Mucosa of descending colon (tissue), 3 donors: ENCODE results near the gene OR52I1. TPM values are rescaled to one million over a fixed set of nuclear protein-coding genes. Genes with fewer than 3 reads are reported as not detected.

Source experiments
- ATAC-seq: fragments of 200-7000 bp; cut with Tn5 transposase; one replicate; pipeline ENCODE4 v1.9.1; 2020; ENCODE audit warnings: mild to moderate bottlenecking, moderate library complexity
- DNase-seq, 3 donors: peaks; one replicate each; pipeline ENCODE4 v3.0.0-alpha.2; 2020
- H3K36me3 ChIP-seq: fragments of 200-600 bp; one replicate; pipeline ENCODE4 v1.8.0; 2021; ENCODE audit warnings: low read depth, mild to moderate bottlenecking
- H3K4me1 ChIP-seq: fragments of 200-600 bp; one replicate; pipeline ENCODE4 v1.8.0; 2021; ENCODE audit warnings: low read depth, mild to moderate bottlenecking
- H3K4me3 ChIP-seq: fragments of 200-600 bp; one replicate; pipeline ENCODE4 v1.8.0; 2021; ENCODE audit warnings: mild to moderate bottlenecking
- H3K9me3 ChIP-seq: fragments of 200-600 bp; one replicate; pipeline ENCODE4 v1.8.0; 2021; ENCODE audit warnings: mild to moderate bottlenecking
- intact Hi-C, 2 donors: fragments of 100-400 bp; cut with DNase I in 1 of 2; cut with micrococcal nuclease in 1 of 2; formaldehyde crosslinking; loops; one replicate each; pipeline versions ENCODE4 v1.11.0 to v1.11.1; 2022; cut with DNase I, micrococcal nuclease
- total RNA-seq, 3 donors: library from RNA; stranded (reverse); fragmentation: NEBNext Ultra II Directional in 2 of 3; extraction: Animal tissue kit (Norgen Biotek cat#: 25700) in 2 of 3; gene quantifications; one replicate each; pipeline versions ENCODE4 v1.2.1 to v1.2.4, GENCODE V29; 2021 to 2023
- TF ChIP-seq, protein P1 (sequence below): fragments of 200-600 bp; IDR thresholded peaks from one replicate; pipeline ENCODE4 v1.8.0; 2022; ENCODE audit warnings: antibody characterized with exemption, mild to moderate bottlenecking
- donor health status: DM: no; HTN: no; CAD: no; lungs with moderate emphysema.
- donor health status: DM: no; HTN: no; CAD: no.
- donor health status: DM: no; HTN: yes; CAD: no.

Gene OR52I1
- total RNA-seq, 3 donors from 2014 or later, result not detected

GRCh38 chr11:4637662-4638047 is 43.8 kb downstream of the OR52I1 start:
- Histone ChIP-seq H3K4me1 (no peaks in the 10 kb centered on the region), H3K9me3 (no peaks in the 10 kb centered on the region), H3K4me3 (no peak overlapping the region), H3K36me3 (no peaks in the 10 kb centered on the region)
- intact Hi-C loops, result loop anchor here (5.0 to 10.0 kb wide), 3 partner anchors 190 to 367 kb away; partner anchors contain the start of gene OR51L1 (in 1 of the 2)
- TF ChIP-seq, protein P1, sequence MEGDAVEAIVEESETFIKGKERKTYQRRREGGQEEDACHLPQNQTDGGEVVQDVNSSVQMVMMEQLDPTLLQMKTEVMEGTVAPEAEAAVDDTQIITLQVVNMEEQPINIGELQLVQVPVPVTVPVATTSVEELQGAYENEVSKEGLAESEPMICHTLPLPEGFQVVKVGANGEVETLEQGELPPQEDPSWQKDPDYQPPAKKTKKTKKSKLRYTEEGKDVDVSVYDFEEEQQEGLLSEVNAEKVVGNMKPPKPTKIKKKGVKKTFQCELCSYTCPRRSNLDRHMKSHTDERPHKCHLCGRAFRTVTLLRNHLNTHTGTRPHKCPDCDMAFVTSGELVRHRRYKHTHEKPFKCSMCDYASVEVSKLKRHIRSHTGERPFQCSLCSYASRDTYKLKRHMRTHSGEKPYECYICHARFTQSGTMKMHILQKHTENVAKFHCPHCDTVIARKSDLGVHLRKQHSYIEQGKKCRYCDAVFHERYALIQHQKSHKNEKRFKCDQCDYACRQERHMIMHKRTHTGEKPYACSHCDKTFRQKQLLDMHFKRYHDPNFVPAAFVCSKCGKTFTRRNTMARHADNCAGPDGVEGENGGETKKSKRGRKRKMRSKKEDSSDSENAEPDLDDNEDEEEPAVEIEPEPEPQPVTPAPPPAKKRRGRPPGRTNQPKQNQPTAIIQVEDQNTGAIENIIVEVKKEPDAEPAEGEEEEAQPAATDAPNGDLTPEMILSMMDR, result no peak
- ATAC-seq, result no peak
- DNase-seq, result no peak

DNA sequence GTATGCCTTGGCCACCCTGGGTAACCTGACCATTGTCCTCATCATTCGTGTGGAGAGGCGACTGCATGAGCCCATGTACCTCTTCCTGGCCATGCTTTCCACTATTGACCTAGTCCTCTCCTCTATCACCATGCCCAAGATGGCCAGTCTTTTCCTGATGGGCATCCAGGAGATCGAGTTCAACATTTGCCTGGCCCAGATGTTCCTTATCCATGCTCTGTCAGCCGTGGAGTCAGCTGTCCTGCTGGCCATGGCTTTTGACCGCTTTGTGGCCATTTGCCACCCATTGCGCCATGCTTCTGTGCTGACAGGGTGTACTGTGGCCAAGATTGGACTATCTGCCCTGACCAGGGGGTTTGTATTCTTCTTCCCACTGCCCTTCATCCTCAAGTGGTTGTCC is 46.1 kb downstream of the OR52I1 start:
- no peak overlapping the region for H3K4me3 ChIP-seq
- H3K4me1 ChIP-seq, result no peaks in the 10 kb centered on the region
- DNase-seq (no peak), ATAC-seq (no peak)
- no peaks in the 10 kb centered on the region for H3K9me3 ChIP-seq
- H3K36me3 ChIP-seq, result no peaks in the 10 kb centered on the region
- TF ChIP-seq, protein P1, result no peak
- intact Hi-C loops, result loop anchor here (5.0 to 10.0 kb wide), 3 partner anchors 187 to 365 kb away; partner anchors contain the start of gene OR51L1 (in 1 of the 2)

GRCh38 chr11:4641501-4641900 is 47.7 kb downstream of the OR52I1 start:
- DNase-seq (no peak), ATAC-seq (no peak)
- H3K36me3 ChIP-seq, result no peaks in the 10 kb centered on the region
- no peak overlapping the region for H3K4me3 ChIP-seq
- TF ChIP-seq, protein P1, result no peak
- intact Hi-C loops, result no loop called here
- no peaks in the 10 kb centered on the region for H3K9me3 ChIP-seq
- no peaks in the 10 kb centered on the region for H3K4me1 ChIP-seq

- ATAC-seq, result no peak
These were observed 48.2 kb downstream of the OR52I1 start for GRCh38 chr11:4642043-4642442.

DNA sequence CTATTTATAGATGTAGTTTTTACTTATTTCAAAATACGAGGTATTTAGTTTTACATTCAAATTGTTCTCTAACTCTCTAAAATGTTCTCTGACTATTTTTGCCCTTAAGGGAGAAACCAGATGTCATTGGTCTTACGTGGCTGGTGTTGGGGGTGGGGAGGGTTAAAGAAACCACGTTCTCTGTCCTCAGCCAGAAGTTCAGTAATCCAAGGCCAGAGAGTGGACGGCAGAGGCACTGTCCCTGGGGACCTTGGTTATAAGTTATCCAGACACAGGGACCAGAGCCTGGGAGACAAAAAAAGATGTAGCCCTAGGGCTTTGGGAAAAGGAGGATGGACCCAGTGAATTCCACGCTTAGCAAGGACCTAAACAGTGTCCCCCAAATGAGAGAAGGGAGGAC is 49.2 kb downstream of the OR52I1 start:
- ATAC-seq, result no peak
- no peak overlapping the region for H3K4me3 ChIP-seq
- H3K9me3 ChIP-seq, result no peaks in the 10 kb centered on the region
- TF ChIP-seq, protein P1, result no peak
- intact Hi-C loops, result no loop called here
- H3K4me1 ChIP-seq, result no peaks in the 10 kb centered on the region
- DNase-seq, result no peak
- no peaks in the 10 kb centered on the region for H3K36me3 ChIP-seq

More at GRCh38 chr11:4642043-4642442, 48.2 kb downstream of the OR52I1 start:
- intact Hi-C loops, result no loop called here
- no peaks in the 10 kb centered on the region for H3K9me3 ChIP-seq
- no peaks in the 10 kb centered on the region for H3K36me3 ChIP-seq
- TF ChIP-seq, protein P1, result no peak
- no peak for DNase-seq
- no peaks in the 10 kb centered on the region for H3K4me1 ChIP-seq
- no peak overlapping the region for H3K4me3 ChIP-seq

DNA sequence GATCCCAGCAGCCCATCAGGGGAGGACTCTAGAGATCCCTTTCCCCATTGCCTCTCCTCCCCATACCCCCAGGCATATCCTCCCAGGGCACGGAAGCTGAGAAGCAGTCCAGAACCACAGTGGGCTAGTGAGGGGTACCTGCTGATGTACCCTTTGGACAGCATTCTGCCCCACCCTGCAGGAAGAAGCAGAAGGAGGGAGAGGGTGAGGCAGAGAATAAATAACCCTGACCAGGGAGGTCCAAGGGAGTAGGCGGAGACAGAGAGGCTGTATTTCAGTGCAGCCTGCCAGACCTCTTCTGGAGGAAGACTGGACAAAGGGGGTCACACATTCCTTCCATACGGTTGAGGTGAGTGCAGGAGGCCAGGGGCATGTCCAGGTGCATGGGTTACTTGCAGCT is 49.8 kb downstream of the OR52I1 start, which contains the start of gene OR51E1:
TSS of gene OR51E1 (plus strand) at position 301 of the 400 bp plus-strand sequence. CDS start 8,545 bp downstream, outside the sequence.
- intact Hi-C loops, result no loop called here

More for the DNA sequence above, 49.8 kb downstream of the OR52I1 start, which contains the start of gene OR51E1:
- Histone ChIP-seq H3K9me3 (no peaks in the 10 kb centered on the region), H3K4me1 (no peaks in the 10 kb centered on the region), H3K4me3 (no peak within 1 kb of the TSS), H3K36me3 (no peaks in the 10 kb centered on the region)
- TF ChIP-seq, protein P1, result no peak
- ATAC-seq (no peak), DNase-seq (no peak)
